HepG2 (cell line): ENCODE results near the gene SSC5D. TPM values are rescaled to one million over a fixed set of nuclear protein-coding genes. Genes with fewer than 3 reads are reported as not detected.

Experiments used
- CREM ChIP-seq, 2 experiments: sonication (generic) in 1 of 2; formaldehyde crosslinking in 1 of 2; IDR thresholded peaks; 2 replicates each; pipeline versions ENCODE4 v1.4.0 to v1.6.1; 2016 to 2020; ENCODE audit warnings: antibody characterized with exemption in 1 of 2, mild to moderate bottlenecking in 1 of 2, missing genetic modification reagents in 1 of 2
- ETS1 ChIP-seq: sonication (generic); formaldehyde crosslinking; IDR thresholded peaks from 2 replicates; pipeline ENCODE4 v1.4.0; 2020; ENCODE audit warnings: missing genetic modification reagents
- FOSL2 ChIP-seq: sonication (generic); formaldehyde crosslinking; IDR thresholded peaks from 2 replicates; pipeline ENCODE4 v1.4.0; 2020; ENCODE audit warnings: missing genetic modification reagents
- FOXO4 ChIP-seq: sonication (generic); formaldehyde crosslinking; conservative IDR thresholded peaks from 2 replicates; pipeline ENCODE4 v1.8.1; 2023; ENCODE audit warnings: missing genetic modification reagents
- GABPB1 ChIP-seq: IDR thresholded peaks from 2 replicates; pipeline ENCODE4 v1.6.1; 2016; ENCODE audit warnings: mild to moderate bottlenecking, missing genetic modification reagents, moderate library complexity, missing compliant biosample characterization
- HNF1B ChIP-seq: sonication (generic); formaldehyde crosslinking; IDR thresholded peaks from 2 replicates; pipeline ENCODE4 v1.5.1; 2020; ENCODE audit warnings: mild to moderate bottlenecking, moderate library complexity, missing genetic modification reagents
- HNRNPL ChIP-seq: fragments of 200-400 bp; formaldehyde crosslinking; IDR thresholded peaks from 2 replicates; pipeline ENCODE4 v1.6.1; 2017; ENCODE audit warnings: mild to moderate bottlenecking, low read depth, low read length
- HOMEZ ChIP-seq: IDR thresholded peaks from 2 replicates; pipeline ENCODE4 v1.6.1; 2016; ENCODE audit warnings: low read depth
- KDM6A ChIP-seq: IDR thresholded peaks from 2 replicates; pipeline ENCODE4 v1.6.1; 2016; ENCODE audit warnings: low read depth
- KLF16 ChIP-seq, 2 experiments: sonication (generic) in 1 of 2; formaldehyde crosslinking in 1 of 2; IDR thresholded peaks; 2 replicates each; pipeline versions ENCODE4 v1.6.1 to v1.8.0; 2016 to 2023; ENCODE audit warnings: missing genetic modification reagents in 2 of 2, missing compliant biosample characterization in 1 of 2
- KMT2B ChIP-seq: IDR thresholded peaks from 2 replicates; pipeline ENCODE4 v1.6.1; 2016; ENCODE audit warnings: missing genetic modification reagents, missing compliant biosample characterization
- MTF2 ChIP-seq: sonication (generic); formaldehyde crosslinking; IDR thresholded peaks from 2 replicates; pipeline ENCODE4 v1.5.0; 2020; ENCODE audit warnings: missing genetic modification reagents, borderline replicate concordance
- PHF5A ChIP-seq: IDR thresholded peaks from one replicate; pipeline ENCODE4 v1.6.1; 2018; ENCODE audit warnings: low read depth, missing genetic modification reagents; ENCODE audit not compliant: unreplicated experiment
- SNAPC2 ChIP-seq: sonication (generic); formaldehyde crosslinking; IDR thresholded peaks from 2 replicates; pipeline ENCODE4 v1.8.1; 2022; ENCODE audit warnings: mild to moderate bottlenecking, missing genetic modification reagents
- SOX6 ChIP-seq, 2 experiments: fragments of 450-650 bp in 1 of 2; sonication (generic) in 1 of 2; formaldehyde crosslinking in 1 of 2; IDR thresholded peaks; 2 replicates each; pipeline versions ENCODE4 v1.4.0 to v1.6.1; 2017 to 2020; ENCODE audit warnings: antibody characterized with exemption in 1 of 2, mild to moderate bottlenecking in 1 of 2, missing genetic modification reagents in 1 of 2
- SP5 ChIP-seq: IDR thresholded peaks from 2 replicates; pipeline ENCODE4 v1.6.1; 2016; ENCODE audit warnings: low read depth, borderline replicate concordance
- ZMYM2 ChIP-seq: sonication (generic); formaldehyde crosslinking; IDR thresholded peaks from 2 replicates; pipeline ENCODE4 v1.8.0; 2022; ENCODE audit warnings: mild to moderate bottlenecking, missing genetic modification reagents
- ZNF331 ChIP-seq: sonication (generic); formaldehyde crosslinking; IDR thresholded peaks from 2 replicates; pipeline ENCODE4 v1.4.0; 2020; ENCODE audit warnings: missing genetic modification reagents
- ZNF768 ChIP-seq: sonication (generic); formaldehyde crosslinking; IDR thresholded peaks from 2 replicates; pipeline ENCODE4 v1.4.0; 2020; ENCODE audit warnings: missing genetic modification reagents
- ZNF891 ChIP-seq: sonication (generic); formaldehyde crosslinking; IDR thresholded peaks from 2 replicates; pipeline ENCODE4 v1.5.0; 2020; ENCODE audit warnings: mild to moderate bottlenecking, missing genetic modification reagents
- ZSCAN20 ChIP-seq: sonication (generic); formaldehyde crosslinking; IDR thresholded peaks from 2 replicates; pipeline ENCODE4 v1.4.0; 2020; ENCODE audit warnings: missing genetic modification reagents, mild to moderate bottlenecking, borderline replicate concordance
- polyA plus RNA-seq, 8 experiments: library from polyadenylated mRNA; depleted of rRNA in 3 of 8; stranded (reverse) in 7 of 8; unstranded in 1 of 8; fragments of >200 nt; fragmentation: Illumina TruSeq in 4 of 8; extraction: Trizol in 4 of 8; gene quantifications; 2 replicates each; pipeline versions ENCODE4 v1.2.1 to v1.2.3, GENCODE V29; 2011 to 2016; ENCODE audit warnings: low read depth in 4 of 8, missing spikeins in 1 of 8, mixed read lengths in 1 of 8; ENCODE audit not compliant: insufficient read depth in 1 of 8
- total RNA-seq, 5 experiments: library from RNA; depleted of rRNA; stranded (reverse); fragments of >200 nt; fragmentation: Illumina TruSeq; extraction: Trizol; gene quantifications; 2 replicates each; pipeline ENCODE4 v1.2.3, GENCODE V29; 2016; ENCODE audit warnings: low read depth in 1 of 5

The SSC5D gene
- total and polyA plus RNA-seq, 2 of the 13 experiments (the other 11 are each of a cell fraction or from before 2014, with no cell fraction given) = not detected

GRCh38 chr19:55516878-55517620, 28.8 kb downstream of the SSC5D start (continued):
- TF ChIP-seq SP5 (peak; percentile 79), CREM (IDR thresholded peaks at IDR 0.05) (peak; percentile 95), CREM (CRISPR knock-in tag; IDR thresholded peaks at IDR 0.05) (no peak), FOXO4 (CRISPR knock-in tag) (no peak), KDM6A (CRISPR knock-in tag) (no peak), ZNF331 (CRISPR knock-in tag) (peak; percentile 44; the same call in 1 of the 2 replicates), SOX6 (IDR thresholded peaks at IDR 0.05) (no peak), SOX6 (CRISPR knock-in tag; IDR thresholded peaks at IDR 0.05) (peak; percentile 68), HNRNPL (peak; percentile 95), PHF5A (CRISPR knock-in tag) (peak; percentile 69), HOMEZ (CRISPR knock-in tag) (no peak), ZNF891 (no peak), GABPB1 (CRISPR knock-in tag) (peak; percentile 80), HNF1B (CRISPR knock-in tag) (peak; percentile 74; the same call in 1 of the 2 replicates), ZMYM2 (CRISPR knock-in tag) (no peak), ZSCAN20 (CRISPR knock-in tag) (no peak), ZNF768 (CRISPR knock-in tag) (peak; percentile 16; the same call in 1 of the 2 replicates), FOSL2 (peak; percentile 47; the same call in 1 of the 2 replicates), KLF16 (CRISPR knock-in tag; IDR thresholded peaks at IDR 0.05) (peak in 1 of 2 experiments; percentile 60; a peak in 1 of 4 replicates), MTF2 (peak; percentile 95), KMT2B (no peak), SNAPC2 (CRISPR knock-in tag) (no peak), ETS1 (CRISPR knock-in tag) (no peak)
